CD4-positive, alpha-beta T cell treated with Interleukin-17A for 1 hour (primary cell): ENCODE data around the gene ORM2.

Experiments
- DNase-seq: peaks from one replicate; pipeline ENCODE4 v3.0.0-alpha.2; 2020

The ORM2 gene

GRCh38 chr9:114350636-114351401 is 21.1 kb downstream of the ORM2 start:
- no peak for DNase-seq

GRCh38 chr9:114351932-114352331 is 22.3 kb downstream of the ORM2 start:
- DNase-seq, result no peak

- DNase-seq, result no peak
Observed at GRCh38 chr9:114355821-114356220, 26.2 kb downstream of the ORM2 start.

- no peak for DNase-seq
Observed at GRCh38 chr9:114356792-114357191, 27.1 kb downstream of the ORM2 start.

GRCh38 chr9:114357360-114357759 is 27.7 kb downstream of the ORM2 start:
- DNase-seq, result no peak

GRCh38 chr9:114357911-114358328 is 28.3 kb downstream of the ORM2 start:
- no peak for DNase-seq

- no peak for DNase-seq
Observed at GRCh38 chr9:114359801-114360200, 30.1 kb downstream of the ORM2 start.

GRCh38 chr9:114361542-114361941 is 31.9 kb downstream of the ORM2 start:
- no peak for DNase-seq

GRCh38 chr9:114362394-114362793 is 32.7 kb downstream of the ORM2 start:
- no peak for DNase-seq

- DNase-seq, result peak; percentile 47
Observed at GRCh38 chr9:114363424-114363823, 33.8 kb downstream of the ORM2 start.

- DNase-seq, result no peak
Observed at GRCh38 chr9:114364134-114365041, 34.7 kb downstream of the ORM2 start.

GRCh38 chr9:114365194-114365593 is 35.5 kb downstream of the ORM2 start:
- DNase-seq, result no peak

GRCh38 chr9:114366334-114367128 is 36.9 kb downstream of the ORM2 start:
- DNase-seq, result peak; percentile 58

- DNase-seq, result no peak
Observed at GRCh38 chr9:114367366-114367765, 37.7 kb downstream of the ORM2 start.

- no peak for DNase-seq
Observed at GRCh38 chr9:114367772-114368569, 38.3 kb downstream of the ORM2 start.

- peak; percentile 63 for DNase-seq
Observed at GRCh38 chr9:114369216-114370130, 39.8 kb downstream of the ORM2 start.

- no peak for DNase-seq
Observed at GRCh38 chr9:114370251-114370967, 40.7 kb downstream of the ORM2 start.

- DNase-seq, result no peak
Observed at GRCh38 chr9:114370968-114371320, 41.3 kb downstream of the ORM2 start.

- DNase-seq, result no peak
Observed at GRCh38 chr9:114371343-114371944, 41.8 kb downstream of the ORM2 start.
